WTC11 (cell line): ENCODE data around the gene TAS2R31. TPM values are rescaled to one million over a fixed set of nuclear protein-coding genes. Genes with fewer than 3 reads are reported as not detected.
"Not testable (repeated sequence)": the region's sequence is repeated elsewhere in the genome, so short reads cannot be mapped to it uniquely, and the experiment has no call there.

Source experiments
- ATAC-seq: fragments of 200-7000 bp; cut with Tn5 transposase; 2 replicates; pipeline ENCODE4 v1.10.0; 2021; ENCODE audit warnings: mild to moderate bottlenecking, moderate library complexity
- CTCF ChIA-PET: fragments of 300-600 bp; sonication (Branson Sonifier 250); formaldehyde crosslinking; loops from one replicate; lab custom pipeline; 2021; ENCODE audit warnings: antibody characterized with exemption; lab: Charles Lee
- POLR2A ChIA-PET: fragments of 350-600 bp; sonication (Branson Sonifier 250); formaldehyde crosslinking; loops from one replicate; lab custom pipeline; 2021; ENCODE audit warnings: antibody characterized with exemption; lab: Charles Lee
- DNase-seq: peaks from one replicate; pipeline ENCODE4 v3.0.0; 2021; ENCODE audit warnings: low spot score
- H3K27ac Mint-ChIP-seq: 2 replicates; pipeline ENCODE4 v1.8.0; 2021; ENCODE audit warnings: mixed read lengths
- H3K27me3 Mint-ChIP-seq: 2 replicates; pipeline ENCODE4 v1.8.0; 2021; ENCODE audit warnings: low read depth, mild to moderate bottlenecking, moderate library complexity, mixed read lengths
- H3K36me3 Mint-ChIP-seq: 2 replicates; pipeline ENCODE4 v1.8.0; 2021; ENCODE audit warnings: mixed read lengths
- H3K4me1 Mint-ChIP-seq: 2 replicates; pipeline ENCODE4 v1.8.0; 2022; ENCODE audit warnings: mixed read lengths
- H3K4me3 Mint-ChIP-seq: 2 replicates; pipeline ENCODE4 v1.8.0; 2021; ENCODE audit warnings: mild to moderate bottlenecking, moderate library complexity, mixed read lengths
- H3K9me3 Mint-ChIP-seq: 2 replicates; pipeline ENCODE4 v1.8.0; 2021; ENCODE audit warnings: mixed read lengths
- FOXJ3 ChIP-seq: sonication (generic); formaldehyde crosslinking; IDR thresholded peaks from 2 replicates; pipeline ENCODE4 v1.9.0; 2021; ENCODE audit warnings: missing genetic modification reagents, mild to moderate bottlenecking, borderline replicate concordance
- NFYB ChIP-seq: sonication (generic); formaldehyde crosslinking; conservative IDR thresholded peaks from 2 replicates; pipeline ENCODE4 v1.8.0; 2022; ENCODE audit warnings: low read depth, missing genetic modification reagents
- NR1H2 ChIP-seq: sonication (generic); formaldehyde crosslinking; IDR thresholded peaks from 2 replicates; pipeline ENCODE4 v1.9.0; 2021; ENCODE audit warnings: mild to moderate bottlenecking, moderate library complexity, missing genetic modification reagents
- RELA ChIP-seq: sonication (generic); formaldehyde crosslinking; IDR thresholded peaks from 2 replicates; pipeline ENCODE4 v1.8.1; 2022; ENCODE audit warnings: missing genetic modification reagents, mild to moderate bottlenecking, borderline replicate concordance
- SMAD4 ChIP-seq: sonication (generic); formaldehyde crosslinking; IDR thresholded peaks from 2 replicates; pipeline ENCODE4 v1.8.0; 2022; ENCODE audit warnings: mild to moderate bottlenecking, missing genetic modification reagents
- ZNF232 ChIP-seq: sonication (generic); formaldehyde crosslinking; IDR thresholded peaks from 2 replicates; pipeline ENCODE4 v1.8.0; 2022; ENCODE audit warnings: mild to moderate bottlenecking, missing genetic modification reagents
- ZNF423 ChIP-seq: fragments of 250-450 bp; sonication (Bioruptor Pico); IDR thresholded peaks from 2 replicates; pipeline ENCODE4 v2.1.2; 2022; ENCODE audit warnings: mild to moderate bottlenecking, moderate library complexity
- total RNA-seq: library from RNA; stranded (reverse); gene quantifications from 3 replicates; pipeline ENCODE4 v1.2.3, GENCODE V29; 2021
- TF ChIP-seq, protein P1 (sequence below): sonication (generic); formaldehyde crosslinking; IDR thresholded peaks from 2 replicates; pipeline ENCODE4 v1.8.0; 2022; ENCODE audit warnings: missing genetic modification reagents
- TF ChIP-seq, protein P2 (sequence below): sonication (generic); formaldehyde crosslinking; IDR thresholded peaks from 2 replicates; pipeline ENCODE4 v1.8.1; 2023; ENCODE audit warnings: mild to moderate bottlenecking, missing genetic modification reagents
- TF ChIP-seq, protein P3 (sequence below): sonication (generic); formaldehyde crosslinking; IDR thresholded peaks from 2 replicates; pipeline ENCODE4 v1.8.0; 2022; ENCODE audit warnings: mild to moderate bottlenecking, missing genetic modification reagents
- TF ChIP-seq, protein P4 (sequence below): fragments of 250-450 bp; sonication (Bioruptor Pico); conservative IDR thresholded peaks from 2 replicates; pipeline ENCODE4 v1.9.0; 2021; ENCODE audit warnings: mild to moderate bottlenecking
- TF ChIP-seq, protein P5 (sequence below): fragments of 250-450 bp; sonication (Bioruptor Pico); IDR thresholded peaks from 2 replicates; pipeline ENCODE4 v1.8.0; 2021; ENCODE audit warnings: mild to moderate bottlenecking
- TF ChIP-seq, protein P6 (sequence below): sonication (generic); formaldehyde crosslinking; IDR thresholded peaks from 2 replicates; pipeline ENCODE4 v1.8.1; 2023; ENCODE audit warnings: mild to moderate bottlenecking, missing genetic modification reagents, moderate library complexity
- TF ChIP-seq, protein P7 (sequence below): sonication (generic); formaldehyde crosslinking; IDR thresholded peaks from 2 replicates; pipeline ENCODE4 v1.8.1; 2022; ENCODE audit warnings: low read depth, missing genetic modification reagents, borderline replicate concordance
- TF ChIP-seq, protein P8 (sequence below): fragments of 200-600 bp; IDR thresholded peaks from 2 replicates; pipeline ENCODE4 v1.8.0; 2022; ENCODE audit warnings: antibody characterized with exemption

Gene TAS2R31
- total RNA-seq, 1 experiment from 2014 or later: 1.9 TPM

DNA sequence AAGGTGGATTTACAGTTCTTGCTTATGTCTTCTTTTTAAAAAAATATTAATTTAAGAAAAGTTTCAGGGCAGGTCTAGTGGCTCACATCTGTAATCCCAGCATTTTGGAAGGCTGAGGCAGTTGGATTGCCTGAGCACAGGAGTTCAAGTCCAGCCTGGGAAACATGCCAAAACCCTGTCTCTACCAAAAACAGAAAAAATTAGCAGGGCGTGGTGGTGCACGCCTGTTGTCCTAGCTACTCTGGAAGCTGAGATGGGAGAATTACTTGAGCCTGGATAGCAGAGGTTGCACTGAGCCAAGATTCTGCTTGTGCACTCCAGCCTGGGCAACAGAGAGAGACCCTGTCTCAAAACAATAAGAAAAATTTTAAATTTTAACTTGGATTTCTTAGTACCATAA is 36.3 kb upstream of the TAS2R31 start (continued):
- TF ChIP-seq, protein P1, sequence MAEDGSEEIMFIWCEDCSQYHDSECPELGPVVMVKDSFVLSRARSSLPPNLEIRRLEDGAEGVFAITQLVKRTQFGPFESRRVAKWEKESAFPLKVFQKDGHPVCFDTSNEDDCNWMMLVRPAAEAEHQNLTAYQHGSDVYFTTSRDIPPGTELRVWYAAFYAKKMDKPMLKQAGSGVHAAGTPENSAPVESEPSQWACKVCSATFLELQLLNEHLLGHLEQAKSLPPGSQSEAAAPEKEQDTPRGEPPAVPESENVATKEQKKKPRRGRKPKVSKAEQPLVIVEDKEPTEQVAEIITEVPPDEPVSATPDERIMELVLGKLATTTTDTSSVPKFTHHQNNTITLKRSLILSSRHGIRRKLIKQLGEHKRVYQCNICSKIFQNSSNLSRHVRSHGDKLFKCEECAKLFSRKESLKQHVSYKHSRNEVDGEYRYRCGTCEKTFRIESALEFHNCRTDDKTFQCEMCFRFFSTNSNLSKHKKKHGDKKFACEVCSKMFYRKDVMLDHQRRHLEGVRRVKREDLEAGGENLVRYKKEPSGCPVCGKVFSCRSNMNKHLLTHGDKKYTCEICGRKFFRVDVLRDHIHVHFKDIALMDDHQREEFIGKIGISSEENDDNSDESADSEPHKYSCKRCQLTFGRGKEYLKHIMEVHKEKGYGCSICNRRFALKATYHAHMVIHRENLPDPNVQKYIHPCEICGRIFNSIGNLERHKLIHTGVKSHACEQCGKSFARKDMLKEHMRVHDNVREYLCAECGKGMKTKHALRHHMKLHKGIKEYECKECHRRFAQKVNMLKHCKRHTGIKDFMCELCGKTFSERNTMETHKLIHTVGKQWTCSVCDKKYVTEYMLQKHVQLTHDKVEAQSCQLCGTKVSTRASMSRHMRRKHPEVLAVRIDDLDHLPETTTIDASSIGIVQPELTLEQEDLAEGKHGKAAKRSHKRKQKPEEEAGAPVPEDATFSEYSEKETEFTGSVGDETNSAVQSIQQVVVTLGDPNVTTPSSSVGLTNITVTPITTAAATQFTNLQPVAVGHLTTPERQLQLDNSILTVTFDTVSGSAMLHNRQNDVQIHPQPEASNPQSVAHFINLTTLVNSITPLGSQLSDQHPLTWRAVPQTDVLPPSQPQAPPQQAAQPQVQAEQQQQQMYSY (CRISPR knock-in tag): no peak

DNA sequence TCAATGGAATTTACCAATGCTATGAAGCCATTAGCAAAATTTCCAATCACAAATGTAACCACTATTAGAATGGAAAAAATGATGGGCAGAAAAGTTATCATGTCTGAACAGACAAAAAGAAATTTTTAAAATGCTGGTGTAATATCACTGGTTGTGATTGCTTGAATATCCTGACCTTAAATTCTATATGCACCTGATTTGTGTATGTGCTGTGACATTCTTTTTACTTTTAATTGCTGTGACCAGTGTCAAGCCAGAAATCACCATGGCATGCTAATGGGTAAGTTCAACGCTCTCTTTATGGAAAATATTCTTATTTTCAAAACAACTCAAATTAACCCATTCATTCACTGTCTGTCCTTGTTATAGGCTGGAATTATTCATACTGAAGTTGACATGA is 31.0 kb upstream of the TAS2R31 start, which contains the start of gene TAS2R46:
Gene TAS2R46, minus strand, starts transcription at position 101 of the 400 bp plus-strand sequence. Its CDS starts 0 bp downstream, at position 101.
- H3K36me3 Mint-ChIP-seq, CTCF ChIA-PET, H3K4me3 Mint-ChIP-seq, H3K27ac Mint-ChIP-seq, H3K4me1 Mint-ChIP-seq, POLR2A ChIA-PET, H3K9me3 Mint-ChIP-seq, H3K27me3 Mint-ChIP-seq, ATAC-seq, DNase-seq: not testable (repeated sequence)

DNA sequence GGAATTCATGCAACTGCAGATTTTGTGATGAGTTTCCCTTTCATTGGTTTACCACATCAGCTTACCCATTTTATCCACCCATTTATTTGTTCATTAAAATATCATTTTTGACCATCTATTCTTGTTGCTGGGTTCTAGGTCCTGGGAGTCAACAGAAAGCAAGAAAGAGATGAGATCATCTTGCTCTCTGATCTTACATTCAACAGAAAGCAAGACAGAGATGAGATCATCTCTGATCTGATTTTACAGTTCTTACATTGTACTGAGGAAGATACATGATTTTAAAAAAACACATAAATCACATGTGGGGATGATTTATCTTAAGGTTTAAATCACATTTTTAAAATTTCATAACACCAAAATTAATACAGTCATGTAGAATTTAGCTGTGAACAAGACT is 28.6 kb upstream of the TAS2R31 start:
- no peak for DNase-seq
- CTCF ChIA-PET: no interaction called here
- H3K9me3 Mint-ChIP-seq: peaks cover 6% of the 10 kb centered on the region
- no peak overlapping the region for H3K27ac Mint-ChIP-seq
- H3K4me1 Mint-ChIP-seq: peaks cover 4% of the 10 kb centered on the region; the same call in 1 of the 2 replicates
- TF ChIP-seq NR1H2 (no peak), ZNF232 (CRISPR knock-in tag) (no peak), NFYB (CRISPR knock-in tag) (no peak), SMAD4 (no peak), ZNF423 (CRISPR knock-in tag) (no peak)
- TF ChIP-seq, protein P2, sequence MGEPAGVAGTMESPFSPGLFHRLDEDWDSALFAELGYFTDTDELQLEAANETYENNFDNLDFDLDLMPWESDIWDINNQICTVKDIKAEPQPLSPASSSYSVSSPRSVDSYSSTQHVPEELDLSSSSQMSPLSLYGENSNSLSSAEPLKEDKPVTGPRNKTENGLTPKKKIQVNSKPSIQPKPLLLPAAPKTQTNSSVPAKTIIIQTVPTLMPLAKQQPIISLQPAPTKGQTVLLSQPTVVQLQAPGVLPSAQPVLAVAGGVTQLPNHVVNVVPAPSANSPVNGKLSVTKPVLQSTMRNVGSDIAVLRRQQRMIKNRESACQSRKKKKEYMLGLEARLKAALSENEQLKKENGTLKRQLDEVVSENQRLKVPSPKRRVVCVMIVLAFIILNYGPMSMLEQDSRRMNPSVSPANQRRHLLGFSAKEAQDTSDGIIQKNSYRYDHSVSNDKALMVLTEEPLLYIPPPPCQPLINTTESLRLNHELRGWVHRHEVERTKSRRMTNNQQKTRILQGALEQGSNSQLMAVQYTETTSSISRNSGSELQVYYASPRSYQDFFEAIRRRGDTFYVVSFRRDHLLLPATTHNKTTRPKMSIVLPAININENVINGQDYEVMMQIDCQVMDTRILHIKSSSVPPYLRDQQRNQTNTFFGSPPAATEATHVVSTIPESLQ (CRISPR knock-in tag): no peak
- TF ChIP-seq, protein P3, sequence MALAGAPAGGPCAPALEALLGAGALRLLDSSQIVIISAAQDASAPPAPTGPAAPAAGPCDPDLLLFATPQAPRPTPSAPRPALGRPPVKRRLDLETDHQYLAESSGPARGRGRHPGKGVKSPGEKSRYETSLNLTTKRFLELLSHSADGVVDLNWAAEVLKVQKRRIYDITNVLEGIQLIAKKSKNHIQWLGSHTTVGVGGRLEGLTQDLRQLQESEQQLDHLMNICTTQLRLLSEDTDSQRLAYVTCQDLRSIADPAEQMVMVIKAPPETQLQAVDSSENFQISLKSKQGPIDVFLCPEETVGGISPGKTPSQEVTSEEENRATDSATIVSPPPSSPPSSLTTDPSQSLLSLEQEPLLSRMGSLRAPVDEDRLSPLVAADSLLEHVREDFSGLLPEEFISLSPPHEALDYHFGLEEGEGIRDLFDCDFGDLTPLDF (CRISPR knock-in tag): no peak
- TF ChIP-seq, protein P4, sequence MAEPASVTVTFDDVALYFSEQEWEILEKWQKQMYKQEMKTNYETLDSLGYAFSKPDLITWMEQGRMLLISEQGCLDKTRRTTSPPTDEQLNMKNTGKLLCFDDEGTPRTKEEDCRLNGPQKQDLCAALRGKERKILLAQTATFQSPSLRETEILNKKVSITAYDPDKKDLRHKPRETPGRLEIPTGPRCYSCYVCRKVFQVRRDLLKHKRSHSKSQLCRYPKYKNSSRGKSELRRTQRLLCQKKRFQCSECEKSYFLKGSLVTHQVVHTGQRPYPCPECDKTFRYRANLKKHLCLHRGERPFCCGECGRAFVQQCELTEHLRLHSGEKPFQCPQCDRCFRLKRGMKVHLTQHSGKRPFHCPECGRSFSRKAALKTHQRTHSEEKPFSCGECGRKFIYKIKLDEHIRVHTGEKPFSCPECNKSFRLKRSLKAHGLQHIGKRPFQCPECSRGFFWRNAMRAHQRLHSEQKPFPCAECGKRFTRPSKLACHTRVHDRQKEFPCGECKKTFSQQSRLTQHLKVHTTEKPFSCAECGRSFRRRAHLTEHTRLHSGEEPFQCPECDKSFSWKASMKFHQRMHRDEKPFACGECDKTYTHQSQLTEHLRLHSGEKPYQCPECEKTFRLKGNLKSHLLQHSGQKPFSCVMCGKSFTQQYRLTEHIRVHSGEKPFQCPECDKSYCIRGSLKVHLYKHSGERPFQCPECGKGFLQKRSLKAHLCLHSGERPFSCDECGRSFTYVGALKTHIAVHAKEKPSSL: no peak
- TF ChIP-seq, all 79 proteins: peak for 0
- H3K36me3 Mint-ChIP-seq: no peaks in the 10 kb centered on the region; the same call in 1 of the 2 replicates
- no peaks in the 10 kb centered on the region for H3K27me3 Mint-ChIP-seq
- POLR2A ChIA-PET: no interaction called here
- ATAC-seq: no peak
- no peak overlapping the region for H3K4me3 Mint-ChIP-seq

DNA sequence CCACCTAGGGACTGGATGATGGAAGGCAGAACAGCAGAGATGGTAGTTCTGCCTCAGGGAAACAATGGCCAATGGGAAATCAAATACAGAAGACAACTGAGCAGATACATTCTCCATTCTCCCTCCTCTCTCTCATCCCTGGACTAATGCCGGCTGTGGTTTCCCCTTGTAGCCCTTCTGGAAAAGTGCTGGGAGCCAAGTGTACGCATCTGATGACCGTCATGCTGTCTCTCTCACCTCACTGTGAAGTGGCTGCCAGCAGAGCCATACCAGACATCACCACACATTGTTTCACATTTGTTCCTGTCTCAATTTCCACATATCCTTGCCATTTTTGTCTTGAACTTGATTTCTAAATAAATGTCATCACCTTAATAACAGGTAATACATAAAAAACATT is 27.8 kb upstream of the TAS2R31 start:
- POLR2A ChIA-PET: no interaction called here
- 0 out of 2 replicates have a peak overlapping the region, but pooled peaks have one; percentile 44 for H3K27ac Mint-ChIP-seq
- ATAC-seq: no peak
- H3K27me3 Mint-ChIP-seq: no peaks in the 10 kb centered on the region
- H3K4me3 Mint-ChIP-seq: no peak overlapping the region
- CTCF ChIA-PET: no interaction called here
- peaks cover 6% of the 10 kb centered on the region for H3K9me3 Mint-ChIP-seq
- DNase-seq: no peak
- no peaks in the 10 kb centered on the region; the same call in 1 of the 2 replicates for H3K36me3 Mint-ChIP-seq
- peaks cover 4% of the 10 kb centered on the region; the same call in 1 of the 2 replicates for H3K4me1 Mint-ChIP-seq
- TF ChIP-seq, protein P5, sequence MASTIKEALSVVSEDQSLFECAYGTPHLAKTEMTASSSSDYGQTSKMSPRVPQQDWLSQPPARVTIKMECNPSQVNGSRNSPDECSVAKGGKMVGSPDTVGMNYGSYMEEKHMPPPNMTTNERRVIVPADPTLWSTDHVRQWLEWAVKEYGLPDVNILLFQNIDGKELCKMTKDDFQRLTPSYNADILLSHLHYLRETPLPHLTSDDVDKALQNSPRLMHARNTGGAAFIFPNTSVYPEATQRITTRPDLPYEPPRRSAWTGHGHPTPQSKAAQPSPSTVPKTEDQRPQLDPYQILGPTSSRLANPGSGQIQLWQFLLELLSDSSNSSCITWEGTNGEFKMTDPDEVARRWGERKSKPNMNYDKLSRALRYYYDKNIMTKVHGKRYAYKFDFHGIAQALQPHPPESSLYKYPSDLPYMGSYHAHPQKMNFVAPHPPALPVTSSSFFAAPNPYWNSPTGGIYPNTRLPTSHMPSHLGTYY (CRISPR knock-in tag): no peak
- TF ChIP-seq, protein P6, sequence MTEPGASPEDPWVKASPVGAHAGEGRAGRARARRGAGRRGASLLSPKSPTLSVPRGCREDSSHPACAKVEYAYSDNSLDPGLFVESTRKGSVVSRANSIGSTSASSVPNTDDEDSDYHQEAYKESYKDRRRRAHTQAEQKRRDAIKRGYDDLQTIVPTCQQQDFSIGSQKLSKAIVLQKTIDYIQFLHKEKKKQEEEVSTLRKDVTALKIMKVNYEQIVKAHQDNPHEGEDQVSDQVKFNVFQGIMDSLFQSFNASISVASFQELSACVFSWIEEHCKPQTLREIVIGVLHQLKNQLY (CRISPR knock-in tag): no peak
- TF ChIP-seq, protein P7, sequence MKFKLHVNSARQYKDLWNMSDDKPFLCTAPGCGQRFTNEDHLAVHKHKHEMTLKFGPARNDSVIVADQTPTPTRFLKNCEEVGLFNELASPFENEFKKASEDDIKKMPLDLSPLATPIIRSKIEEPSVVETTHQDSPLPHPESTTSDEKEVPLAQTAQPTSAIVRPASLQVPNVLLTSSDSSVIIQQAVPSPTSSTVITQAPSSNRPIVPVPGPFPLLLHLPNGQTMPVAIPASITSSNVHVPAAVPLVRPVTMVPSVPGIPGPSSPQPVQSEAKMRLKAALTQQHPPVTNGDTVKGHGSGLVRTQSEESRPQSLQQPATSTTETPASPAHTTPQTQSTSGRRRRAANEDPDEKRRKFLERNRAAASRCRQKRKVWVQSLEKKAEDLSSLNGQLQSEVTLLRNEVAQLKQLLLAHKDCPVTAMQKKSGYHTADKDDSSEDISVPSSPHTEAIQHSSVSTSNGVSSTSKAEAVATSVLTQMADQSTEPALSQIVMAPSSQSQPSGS (CRISPR knock-in tag): no peak
- TF ChIP-seq RELA (no peak), FOXJ3 (CRISPR knock-in tag) (no peak)
- TF ChIP-seq, protein P8, sequence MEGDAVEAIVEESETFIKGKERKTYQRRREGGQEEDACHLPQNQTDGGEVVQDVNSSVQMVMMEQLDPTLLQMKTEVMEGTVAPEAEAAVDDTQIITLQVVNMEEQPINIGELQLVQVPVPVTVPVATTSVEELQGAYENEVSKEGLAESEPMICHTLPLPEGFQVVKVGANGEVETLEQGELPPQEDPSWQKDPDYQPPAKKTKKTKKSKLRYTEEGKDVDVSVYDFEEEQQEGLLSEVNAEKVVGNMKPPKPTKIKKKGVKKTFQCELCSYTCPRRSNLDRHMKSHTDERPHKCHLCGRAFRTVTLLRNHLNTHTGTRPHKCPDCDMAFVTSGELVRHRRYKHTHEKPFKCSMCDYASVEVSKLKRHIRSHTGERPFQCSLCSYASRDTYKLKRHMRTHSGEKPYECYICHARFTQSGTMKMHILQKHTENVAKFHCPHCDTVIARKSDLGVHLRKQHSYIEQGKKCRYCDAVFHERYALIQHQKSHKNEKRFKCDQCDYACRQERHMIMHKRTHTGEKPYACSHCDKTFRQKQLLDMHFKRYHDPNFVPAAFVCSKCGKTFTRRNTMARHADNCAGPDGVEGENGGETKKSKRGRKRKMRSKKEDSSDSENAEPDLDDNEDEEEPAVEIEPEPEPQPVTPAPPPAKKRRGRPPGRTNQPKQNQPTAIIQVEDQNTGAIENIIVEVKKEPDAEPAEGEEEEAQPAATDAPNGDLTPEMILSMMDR: no peak
